Muscle layer of duodenum (tissue), 2 donors: ENCODE data around the gene ALOX5AP.
A peak's percentile ranks its signal among the peaks of the same experiment; 100 is the strongest.

ENCODE experiments used
- H3K27ac ChIP-seq: one replicate; pipeline ENCODE4 v1.7.0; 2013; ENCODE audit warnings: mild to moderate bottlenecking, low read length
- H3K27me3 ChIP-seq: one replicate; pipeline ENCODE4 v1.7.0; 2013; ENCODE audit warnings: low read depth, mild to moderate bottlenecking, control low read depth, low read length
- H3K36me3 ChIP-seq, 2 donors: one replicate each; pipeline ENCODE4 v1.7.0; 2013; ENCODE audit warnings: low read length in 2 of 2, control low read depth in 1 of 2, mild to moderate bottlenecking in 1 of 2; ENCODE audit not compliant: insufficient read depth in 2 of 2, control insufficient read depth in 1 of 2
- H3K4me1 ChIP-seq, 2 donors: one replicate each; pipeline ENCODE4 v1.7.0; 2013; ENCODE audit warnings: low read length in 2 of 2, mild to moderate bottlenecking in 2 of 2, control low read depth in 1 of 2, moderate library complexity in 1 of 2; ENCODE audit not compliant: insufficient read depth in 2 of 2, control insufficient read depth in 1 of 2
- H3K4me3 ChIP-seq, 2 donors: one replicate each; pipeline ENCODE4 v1.7.0; 2013; ENCODE audit warnings: low read length in 2 of 2, low read depth in 1 of 2, mild to moderate bottlenecking in 1 of 2
- H3K9me3 ChIP-seq, 2 donors: one replicate each; pipeline ENCODE4 v1.7.0; 2013; ENCODE audit warnings: low read length in 2 of 2, control low read depth in 1 of 2, mild to moderate bottlenecking in 1 of 2; ENCODE audit not compliant: control insufficient read depth in 1 of 2
- donor health status: healthy.

Gene ALOX5AP

DNA sequence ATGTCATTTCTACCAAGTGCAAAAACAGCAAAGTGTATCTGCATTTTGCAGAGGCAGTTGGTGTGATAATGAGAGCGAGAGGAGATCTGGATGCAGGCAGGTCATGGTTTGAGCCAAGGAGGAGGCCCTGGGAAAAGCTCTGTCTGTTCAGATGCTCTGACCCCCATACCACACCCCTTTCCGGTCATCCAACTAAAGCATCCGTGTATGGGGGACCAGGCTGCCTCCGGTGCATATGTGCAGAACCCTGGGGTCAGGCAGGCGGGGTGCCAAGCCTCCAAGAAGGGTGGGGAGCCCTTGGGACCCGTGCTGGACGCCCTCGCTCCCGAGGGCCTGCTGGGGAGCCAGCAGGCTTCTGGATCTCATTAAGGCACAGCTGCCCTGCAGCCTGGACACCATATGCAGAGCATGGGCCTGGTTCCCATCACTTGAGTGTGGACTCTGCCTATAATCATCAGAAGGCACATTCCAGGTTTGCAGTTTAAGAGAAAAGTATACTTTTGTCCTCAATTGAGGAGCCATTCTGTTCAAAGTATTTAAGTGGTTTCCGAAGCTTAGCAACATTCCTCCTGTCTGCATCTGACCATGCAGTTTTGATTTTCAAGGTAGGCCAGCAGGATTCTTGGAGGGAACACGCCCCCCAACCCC, 56.1 kb downstream of the ALOX5AP start:
- Histone ChIP-seq H3K27me3 (no peaks in the 10 kb centered on the region), H3K4me3 (no peak overlapping the region), H3K4me1 (peaks cover 18 to 21% of the 10 kb centered on the region in 2 donors), H3K36me3 (no peaks in the 10 kb centered on the region), H3K9me3 (no peaks in the 10 kb centered on the region), H3K27ac (no peak overlapping the region)

DNA sequence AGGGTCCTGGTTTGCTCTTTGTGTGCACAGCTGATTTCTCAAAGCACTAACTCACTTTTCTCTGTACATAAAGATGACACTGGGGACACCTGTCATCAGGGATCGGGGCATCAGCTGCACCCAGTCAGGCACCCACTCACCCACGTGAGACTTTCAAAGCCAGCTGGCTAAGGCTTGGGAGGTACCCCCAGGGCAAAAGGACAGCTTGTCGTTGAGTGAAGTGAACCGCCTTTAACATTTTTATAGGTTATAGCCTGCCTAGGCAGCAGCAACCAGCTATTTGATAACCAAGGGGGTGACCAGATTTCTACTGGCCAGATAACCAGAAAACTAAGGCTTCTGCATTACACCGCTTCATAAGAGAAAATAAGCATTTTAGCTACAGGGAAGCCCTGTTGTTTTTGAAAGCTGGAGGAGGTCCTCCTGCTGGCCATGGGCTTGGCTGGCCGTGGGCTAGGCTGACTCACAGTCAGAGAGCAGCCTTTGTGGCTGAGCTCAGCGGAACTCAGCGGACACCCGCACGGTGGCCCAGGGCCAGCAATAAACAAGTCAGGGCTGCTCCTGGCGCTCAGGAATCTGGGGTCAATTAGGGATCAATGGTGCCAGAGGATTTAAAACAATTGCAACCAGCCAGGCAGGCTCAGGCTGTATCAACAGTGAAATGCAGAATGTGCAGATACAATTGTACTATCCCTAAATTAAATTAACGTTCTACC, 57.1 kb downstream of the ALOX5AP start:
- peak overlapping the region; percentile 14 for H3K27ac ChIP-seq
- no peaks in the 10 kb centered on the region for H3K36me3 ChIP-seq
- H3K4me1 ChIP-seq, result peaks cover 18 to 23% of the 10 kb centered on the region in 2 donors
- no peak overlapping the region for H3K4me3 ChIP-seq
- no peaks in the 10 kb centered on the region for H3K27me3 ChIP-seq
- H3K9me3 ChIP-seq, result no peaks in the 10 kb centered on the region

GRCh38 chr13:30796132-30796572, 60.8 kb downstream of the ALOX5AP start:
- H3K4me1 ChIP-seq, result peaks cover 21 to 23% of the 10 kb centered on the region in 2 donors
- H3K4me3 ChIP-seq, result peak overlapping the region in 1 of 2 donors; percentile 57
- H3K27me3 ChIP-seq, result no peaks in the 10 kb centered on the region
- no peak overlapping the region for H3K27ac ChIP-seq
- no peaks in the 10 kb centered on the region for H3K9me3 ChIP-seq
- H3K36me3 ChIP-seq, result no peaks in the 10 kb centered on the region

GRCh38 chr13:30796631-30797601, 61.6 kb downstream of the ALOX5AP start:
- Histone ChIP-seq H3K27ac (no peak overlapping the region), H3K27me3 (no peaks in the 10 kb centered on the region), H3K36me3 (no peaks in the 10 kb centered on the region), H3K9me3 (no peaks in the 10 kb centered on the region), H3K4me1 (peaks cover 13 to 19% of the 10 kb centered on the region in 2 donors), H3K4me3 (peak overlapping the region in 1 of 2 donors; percentile 57)

GRCh38 chr13:30797847-30798535, 62.6 kb downstream of the ALOX5AP start:
- no peak overlapping the region for H3K27ac ChIP-seq
- H3K27me3 ChIP-seq, result no peaks in the 10 kb centered on the region
- no peaks in the 10 kb centered on the region for H3K9me3 ChIP-seq
- no peak overlapping the region for H3K4me3 ChIP-seq
- H3K4me1 ChIP-seq, result peaks cover 4 to 9% of the 10 kb centered on the region in 2 donors
- H3K36me3 ChIP-seq, result no peaks in the 10 kb centered on the region

DNA sequence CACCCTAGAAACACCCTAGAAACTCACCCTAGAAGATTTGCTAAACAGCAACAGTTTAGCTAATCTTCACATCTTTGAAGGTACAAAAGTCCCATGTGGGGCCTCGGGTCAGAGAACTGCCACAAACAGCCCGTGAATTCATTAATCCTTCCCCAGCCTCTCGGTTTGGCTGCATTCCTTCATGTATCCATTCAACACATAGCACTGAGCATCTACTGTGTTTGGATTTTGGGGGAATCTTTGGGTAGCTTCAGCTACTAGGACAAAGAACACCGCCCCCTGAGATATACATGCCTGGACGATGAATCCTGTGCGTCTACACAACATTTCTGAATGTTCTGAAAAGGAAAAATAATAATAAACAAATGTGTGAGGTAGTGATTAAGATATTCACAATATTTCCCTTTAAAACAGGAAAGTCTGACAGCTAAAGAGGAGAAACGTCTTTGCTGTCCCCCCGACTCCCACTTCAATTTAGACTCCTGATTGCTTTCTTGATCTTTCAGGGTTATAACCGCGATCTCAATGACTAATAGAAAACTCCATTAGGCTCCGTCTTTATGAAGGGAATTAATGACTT, 63.5 kb downstream of the ALOX5AP start:
- no peaks in the 10 kb centered on the region for H3K9me3 ChIP-seq
- no peak overlapping the region for H3K4me3 ChIP-seq
- H3K27ac ChIP-seq, result no peak overlapping the region
- peaks cover 11% of the 10 kb centered on the region in 2 donors for H3K4me1 ChIP-seq
- H3K27me3 ChIP-seq, result no peaks in the 10 kb centered on the region
- H3K36me3 ChIP-seq, result no peaks in the 10 kb centered on the region

GRCh38 chr13:30799356-30799824, 64.0 kb downstream of the ALOX5AP start:
- no peak overlapping the region for H3K4me3 ChIP-seq
- H3K4me1 ChIP-seq, result peaks cover 11% of the 10 kb centered on the region in 2 donors
- H3K9me3 ChIP-seq, result no peaks in the 10 kb centered on the region
- no peak overlapping the region for H3K27ac ChIP-seq
- no peaks in the 10 kb centered on the region for H3K36me3 ChIP-seq
- H3K27me3 ChIP-seq, result no peaks in the 10 kb centered on the region

DNA sequence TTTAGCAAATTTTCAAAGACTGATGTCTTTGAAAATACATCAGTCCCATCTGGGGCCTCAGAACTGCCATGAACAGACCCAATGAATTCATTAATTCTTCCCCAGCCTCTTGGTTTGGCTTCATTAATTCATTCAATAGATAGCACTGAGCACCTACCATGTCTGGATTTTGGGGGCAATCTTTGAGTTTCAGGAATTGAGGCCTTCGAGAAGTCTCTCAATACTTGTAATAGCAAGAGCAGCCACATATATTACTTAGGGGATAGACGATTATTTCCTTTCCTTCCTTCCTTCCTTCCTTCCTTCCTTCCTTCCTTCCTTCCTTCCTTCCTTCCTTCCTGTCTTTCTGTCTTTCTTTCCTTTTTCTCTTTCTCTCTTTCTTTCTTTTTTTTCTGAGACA, 64.8 kb downstream of the ALOX5AP start:
- no peaks in the 10 kb centered on the region for H3K36me3 ChIP-seq
- H3K4me1 ChIP-seq, result peaks cover 11% of the 10 kb centered on the region in 2 donors
- no peaks in the 10 kb centered on the region for H3K27me3 ChIP-seq
- H3K9me3 ChIP-seq, result no peaks in the 10 kb centered on the region
- H3K27ac ChIP-seq, result no peak overlapping the region
- no peak overlapping the region for H3K4me3 ChIP-seq

- Histone ChIP-seq H3K4me1 (peaks cover 6 to 11% of the 10 kb centered on the region in 2 donors), H3K27me3 (no peaks in the 10 kb centered on the region), H3K4me3 (peak overlapping the region; percentile 57 to 61), H3K9me3 (no peaks in the 10 kb centered on the region), H3K36me3 (no peaks in the 10 kb centered on the region), H3K27ac (no peak overlapping the region)
Measured at GRCh38 chr13:30802501-30802900, 67.2 kb downstream of the ALOX5AP start.

DNA sequence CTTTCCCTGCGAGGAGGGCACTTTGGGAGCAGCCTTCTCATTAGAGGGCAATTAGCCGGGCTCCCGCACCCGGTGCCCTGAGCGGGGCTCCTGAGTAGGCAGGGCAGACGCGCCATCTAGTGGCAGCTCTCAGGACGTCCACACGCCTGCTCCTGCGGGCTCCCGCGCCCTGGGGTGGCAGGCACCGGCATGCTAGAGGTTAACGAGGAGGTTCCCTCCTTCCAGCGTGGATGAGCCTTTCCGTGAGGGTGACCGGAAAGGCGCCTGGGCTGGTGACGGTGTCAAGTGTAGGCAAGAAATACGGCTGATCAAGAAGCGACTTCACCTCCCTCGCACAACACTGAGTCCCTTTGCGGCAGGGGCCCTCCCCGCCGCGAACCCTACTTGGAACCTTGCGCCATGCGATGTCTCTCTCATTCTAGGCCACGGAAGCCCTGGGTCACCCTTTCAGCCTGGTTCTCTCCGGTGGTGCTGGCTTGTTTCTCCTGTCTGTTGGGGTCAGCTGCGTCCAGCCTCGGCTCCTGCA, 67.7 kb downstream of the ALOX5AP start:
- H3K4me3 ChIP-seq, result peak overlapping the region; percentile 57 to 61
- no peaks in the 10 kb centered on the region for H3K36me3 ChIP-seq
- H3K27ac ChIP-seq, result no peak overlapping the region
- H3K4me1 ChIP-seq, result peaks cover 6 to 11% of the 10 kb centered on the region in 2 donors
- no peaks in the 10 kb centered on the region for H3K27me3 ChIP-seq
- no peaks in the 10 kb centered on the region for H3K9me3 ChIP-seq
